OCI-LY3 (cell line): ENCODE results near the gene KDM8.
A peak's percentile ranks its signal among the peaks of the same experiment; 100 is the strongest.

Experiments
- H2AFZ ChIP-seq: fragments of 200-600, 300-600 bp; shearing (Covaris generic); 2 replicates; pipeline ENCODE4 v1.6.0; 2014; ENCODE audit warnings: antibody characterized with exemption, low read depth, low read length
- H3K27ac ChIP-seq: fragments of 200-600, 300-600 bp; sonication (generic); 2 replicates; pipeline ENCODE4 v1.5.1; 2014; ENCODE audit warnings: mild to moderate bottlenecking, low read length, moderate library complexity, mixed read lengths
- H3K27me3 ChIP-seq: fragments of 200-600, 300-600 bp; sonication (generic); 2 replicates; pipeline ENCODE4 v1.6.1; 2014; ENCODE audit warnings: low read depth, low read length, mixed read lengths
- H3K36me3 ChIP-seq: fragments of 200-600, 300-600 bp; sonication (generic); replicated peaks from 2 replicates; pipeline ENCODE3; 2014; ENCODE audit warnings: low read depth, low read length, mixed read lengths
- H3K4me1 ChIP-seq: fragments of 300-600, 200-600 bp; sonication (generic); 2 replicates; pipeline ENCODE4 v1.6.1; 2014; ENCODE audit warnings: low read length, mixed read lengths
- H3K4me2 ChIP-seq: fragments of 200-600, 300-600 bp; sonication (generic); 2 replicates; pipeline ENCODE4 v1.6.1; 2014; ENCODE audit warnings: low read length, mixed read lengths
- H3K4me3 ChIP-seq: fragments of 300-600, 200-600 bp; sonication (generic); 2 replicates; pipeline ENCODE4 v1.5.1; 2014; ENCODE audit warnings: antibody characterized with exemption, mild to moderate bottlenecking, low read length, moderate library complexity
- H3K79me2 ChIP-seq: fragments of 300-600, 200-600 bp; shearing (Covaris generic); 2 replicates; pipeline ENCODE4 v1.6.1; 2014; ENCODE audit warnings: mild to moderate bottlenecking, low read length, mixed read lengths
- H3K9ac ChIP-seq: fragments of 300-600, 200-600 bp; shearing (Covaris generic); 2 replicates; pipeline ENCODE4 v1.6.0; 2014; ENCODE audit warnings: mild to moderate bottlenecking, low read length, moderate library complexity
- H3K9me3 ChIP-seq: fragments of 200-600, 300-600 bp; shearing (Covaris generic); 2 replicates; pipeline ENCODE4 v1.6.1; 2014; ENCODE audit warnings: low read length, mixed read lengths; ENCODE audit not compliant: insufficient read depth
- H4K20me1 ChIP-seq: fragments of 200-600, 300-600 bp; sonication (generic); 2 replicates; pipeline ENCODE4 v1.6.1; 2016; ENCODE audit warnings: low read length, mixed read lengths; ENCODE audit not compliant: insufficient read depth
- CTCF ChIP-seq: fragments of 200-600, 300-600 bp; sonication (generic); IDR thresholded peaks from 2 replicates; pipeline ENCODE4 v1.5.1; 2014; ENCODE audit warnings: antibody characterized with exemption, low read length, low read depth
- EZH2phosphoT487 ChIP-seq: fragments of 200-600 bp; shearing (Covaris generic); IDR thresholded peaks from 2 replicates; pipeline ENCODE4 v1.6.1; 2018; ENCODE audit warnings: antibody characterized with exemption, mixed run types, low read depth

KDM8 gene

DNA sequence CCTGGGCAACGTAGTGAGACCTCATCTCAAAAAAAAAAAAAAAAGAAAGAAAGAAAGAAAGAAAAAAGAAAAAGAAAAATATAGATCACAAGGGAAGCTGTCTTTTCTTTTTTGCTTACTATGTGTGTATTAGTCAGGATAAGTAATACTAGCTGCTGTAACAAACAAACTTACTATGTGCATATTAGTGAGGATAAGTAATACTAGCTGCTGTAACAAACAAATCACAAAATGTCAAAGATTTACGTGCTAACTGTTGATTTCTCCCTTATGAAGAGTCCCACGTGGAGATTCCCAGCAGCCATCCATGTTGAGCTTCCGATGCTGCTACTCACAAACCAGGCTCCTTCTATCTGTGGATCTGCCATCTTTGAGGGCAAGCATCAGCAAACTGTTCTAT is 31.7 kb upstream of the KDM8 start:
- no peaks in the 10 kb centered on the region for H3K36me3 ChIP-seq
- no peak overlapping the region for H3K4me2 ChIP-seq
- H3K4me3 ChIP-seq = no peak overlapping the region
- H3K27ac ChIP-seq = no peak overlapping the region
- no peaks in the 10 kb centered on the region for H3K27me3 ChIP-seq
- H3K9ac ChIP-seq = no peak overlapping the region
- peaks cover 8% of the 10 kb centered on the region; the same call in 1 of the 2 replicates for H3K4me1 ChIP-seq
- H4K20me1 ChIP-seq = no peaks in the 10 kb centered on the region
- no peak overlapping the region for H2AFZ ChIP-seq
- no peaks in the 10 kb centered on the region for H3K79me2 ChIP-seq
- no peaks in the 10 kb centered on the region for H3K9me3 ChIP-seq
- no peak for TF ChIP-seq EZH2phosphoT487

DNA sequence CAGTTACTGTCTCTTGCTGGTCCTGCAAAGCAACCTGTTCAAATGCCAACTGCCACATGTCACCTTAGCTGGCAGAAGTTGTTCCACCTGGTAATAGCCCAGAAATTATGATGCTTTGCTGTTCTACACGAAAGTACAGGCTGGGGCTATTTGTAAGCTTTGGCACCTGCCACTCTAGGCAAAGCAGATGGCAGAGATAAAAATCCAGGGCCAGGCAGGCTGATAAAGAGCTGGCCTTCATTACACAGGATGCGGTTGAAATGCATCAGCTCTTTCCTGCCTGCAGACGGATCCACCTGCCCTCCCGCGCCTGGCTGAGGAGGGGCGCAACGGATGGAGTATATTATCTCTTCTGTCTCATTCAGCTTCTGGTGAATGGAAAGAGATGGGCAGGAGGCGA is 29.3 kb upstream of the KDM8 start:
- peaks cover 9% of the 10 kb centered on the region for H3K4me1 ChIP-seq
- no peaks in the 10 kb centered on the region for H3K79me2 ChIP-seq
- no peaks in the 10 kb centered on the region for H4K20me1 ChIP-seq
- H3K27ac ChIP-seq = no peak overlapping the region
- H3K9ac ChIP-seq = no peak overlapping the region
- TF ChIP-seq CTCF = 0 out of 2 replicates have a peak, but pooled peaks have one; percentile 7
- no peak for TF ChIP-seq EZH2phosphoT487
- H3K9me3 ChIP-seq = no peaks in the 10 kb centered on the region
- H3K36me3 ChIP-seq = no peaks in the 10 kb centered on the region
- H3K4me2 ChIP-seq = no peak overlapping the region
- no peak overlapping the region for H2AFZ ChIP-seq
- no peak overlapping the region for H3K4me3 ChIP-seq
- H3K27me3 ChIP-seq = no peaks in the 10 kb centered on the region

GRCh38 chr16:27174798-27175197 is 28.5 kb upstream of the KDM8 start:
- Histone ChIP-seq H4K20me1 (no peaks in the 10 kb centered on the region), H3K36me3 (no peaks in the 10 kb centered on the region), H3K9ac (no peak overlapping the region), H3K79me2 (no peaks in the 10 kb centered on the region), H3K27me3 (no peaks in the 10 kb centered on the region), H3K4me3 (no peak overlapping the region), H3K27ac (no peak overlapping the region), H2AFZ (no peak overlapping the region), H3K9me3 (no peaks in the 10 kb centered on the region), H3K4me2 (no peak overlapping the region), H3K4me1 (peaks cover 15% of the 10 kb centered on the region)
- TF ChIP-seq CTCF (no peak), EZH2phosphoT487 (no peak)

GRCh38 chr16:27175888-27176287 is 27.4 kb upstream of the KDM8 start:
- Histone ChIP-seq H3K9me3 (no peaks in the 10 kb centered on the region), H3K9ac (no peak overlapping the region), H3K27me3 (no peaks in the 10 kb centered on the region), H3K36me3 (no peaks in the 10 kb centered on the region), H3K79me2 (no peaks in the 10 kb centered on the region), H3K4me3 (no peak overlapping the region), H3K4me2 (no peak overlapping the region), H4K20me1 (no peaks in the 10 kb centered on the region), H3K4me1 (peaks cover 19% of the 10 kb centered on the region), H2AFZ (no peak overlapping the region), H3K27ac (no peak overlapping the region)
- TF ChIP-seq CTCF (no peak), EZH2phosphoT487 (no peak)
